ENCODE data around the gene KIF1A.

The KIF1A gene

GRCh38 chr2:240787521-240788472 is 32.2 kb downstream of the KIF1A start:
- H3K36me3 ChIP-seq (ENCODE audit: insufficient read depth, low read length) = no peaks in the 10 kb centered on the region
- no peak overlapping the region for H3K4me2 ChIP-seq (ENCODE audit: low read depth, low read length, poor library complexity, severe bottlenecking)
- H3K9me2 ChIP-seq (replicated peaks; ENCODE audit: low read depth, low read length) = no peaks in the 10 kb centered on the region
- peaks cover 2% of the 10 kb centered on the region; the same call in 1 of the 2 replicates for H3K9me3 ChIP-seq (ENCODE audit: insufficient read depth, low read depth, low read length)
- H3K4me1 ChIP-seq (ENCODE audit: insufficient read depth, low read length, poor library complexity, severe bottlenecking) = no peaks in the 10 kb centered on the region
- no peak overlapping the region for H2AFZ ChIP-seq (ENCODE audit: low read length)
- H4K20me1 ChIP-seq (ENCODE audit: insufficient read depth, low read length, poor library complexity, severe bottlenecking) = no peaks in the 10 kb centered on the region
- H3K79me2 ChIP-seq (ENCODE audit: insufficient read depth, low read length) = no peaks in the 10 kb centered on the region
- H3K27me3 ChIP-seq (ENCODE audit: insufficient read depth, low read length, poor library complexity, severe bottlenecking) = no peaks in the 10 kb centered on the region
- H3F3A ChIP-seq (ENCODE audit: low read depth) = no peaks in the 10 kb centered on the region
- no peak for TF ChIP-seq EZH2phosphoT487 (IDR thresholded peaks at IDR 0.05; ENCODE audit: borderline replicate concordance)
- TF ChIP-seq CTCF (conservative IDR thresholded peaks at IDR 0.05; ENCODE audit: low read length) = no peak
- H3K9ac ChIP-seq (ENCODE audit: low read depth, low read length, poor library complexity, severe bottlenecking) = no peak overlapping the region
- H3K4me3 ChIP-seq (ENCODE audit: low read length, poor library complexity, severe bottlenecking) = no peak overlapping the region

- no peaks in the 10 kb centered on the region for H3K9me2 ChIP-seq (replicated peaks; ENCODE audit: low read depth, low read length)
- H3K27me3 ChIP-seq (ENCODE audit: insufficient read depth, low read length, poor library complexity, severe bottlenecking) = no peaks in the 10 kb centered on the region
- no peaks in the 10 kb centered on the region for H3K79me2 ChIP-seq (ENCODE audit: insufficient read depth, low read length)
- H3F3A ChIP-seq (ENCODE audit: low read depth) = no peaks in the 10 kb centered on the region
- TF ChIP-seq EZH2phosphoT487 (IDR thresholded peaks at IDR 0.05; ENCODE audit: borderline replicate concordance) = no peak
- no peak for TF ChIP-seq CTCF (conservative IDR thresholded peaks at IDR 0.05; ENCODE audit: low read length)
- H2AFZ ChIP-seq (ENCODE audit: low read length) = no peak overlapping the region
- H3K4me2 ChIP-seq (ENCODE audit: low read depth, low read length, poor library complexity, severe bottlenecking) = no peak overlapping the region
- H3K4me3 ChIP-seq (ENCODE audit: low read length, poor library complexity, severe bottlenecking) = no peak overlapping the region
- no peaks in the 10 kb centered on the region for H4K20me1 ChIP-seq (ENCODE audit: insufficient read depth, low read length, poor library complexity, severe bottlenecking)
- H3K9ac ChIP-seq (ENCODE audit: low read depth, low read length, poor library complexity, severe bottlenecking) = no peak overlapping the region
- H3K4me1 ChIP-seq (ENCODE audit: insufficient read depth, low read length, poor library complexity, severe bottlenecking) = no peaks in the 10 kb centered on the region
- peaks cover 2% of the 10 kb centered on the region; the same call in 1 of the 2 replicates for H3K9me3 ChIP-seq (ENCODE audit: insufficient read depth, low read depth, low read length)
- H3K36me3 ChIP-seq (ENCODE audit: insufficient read depth, low read length) = no peaks in the 10 kb centered on the region
Observed at GRCh38 chr2:240786871-240787311, 33.1 kb downstream of the KIF1A start.

- no peaks in the 10 kb centered on the region for H4K20me1 ChIP-seq (ENCODE audit: insufficient read depth, low read length, poor library complexity, severe bottlenecking)
Observed at GRCh38 chr2:240786355-240786841, 33.6 kb downstream of the KIF1A start.

More at GRCh38 chr2:240786355-240786841, 33.6 kb downstream of the KIF1A start:
- Histone ChIP-seq H3F3A (ENCODE audit: low read depth) (no peaks in the 10 kb centered on the region), H3K9me3 (ENCODE audit: insufficient read depth, low read depth, low read length) (peaks cover 2% of the 10 kb centered on the region; the same call in 1 of the 2 replicates), H3K79me2 (ENCODE audit: insufficient read depth, low read length) (no peaks in the 10 kb centered on the region), H3K4me2 (ENCODE audit: low read depth, low read length, poor library complexity, severe bottlenecking) (no peak overlapping the region), H3K4me3 (ENCODE audit: low read length, poor library complexity, severe bottlenecking) (no peak overlapping the region), H3K4me1 (ENCODE audit: insufficient read depth, low read length, poor library complexity, severe bottlenecking) (no peaks in the 10 kb centered on the region), H3K36me3 (ENCODE audit: insufficient read depth, low read length) (no peaks in the 10 kb centered on the region), H3K9ac (ENCODE audit: low read depth, low read length, poor library complexity, severe bottlenecking) (no peak overlapping the region), H2AFZ (ENCODE audit: low read length) (no peak overlapping the region), H3K9me2 (replicated peaks; ENCODE audit: low read depth, low read length) (no peaks in the 10 kb centered on the region), H3K27me3 (ENCODE audit: insufficient read depth, low read length, poor library complexity, severe bottlenecking) (no peaks in the 10 kb centered on the region)
- no peak for TF ChIP-seq CTCF (conservative IDR thresholded peaks at IDR 0.05; ENCODE audit: low read length)
- TF ChIP-seq EZH2phosphoT487 (IDR thresholded peaks at IDR 0.05; ENCODE audit: borderline replicate concordance) = no peak
